HEK293 (cell line): ENCODE data around the gene HAUS6.

Experiments
- CTCF ChIA-PET: fragments of 350-600 bp; formaldehyde crosslinking; extraction: SDS; loops from one replicate; lab custom pipeline; 2021; ENCODE audit warnings: antibody characterized with exemption; lab: Yijun Ruan, JAX
- POLR2A ChIA-PET: fragments of 300-600 bp; formaldehyde crosslinking; extraction: SDS; loops from one replicate; lab custom pipeline; 2020; ENCODE audit warnings: antibody characterized with exemption, inconsistent platforms; lab: Yijun Ruan, JAX
- H3K27ac ChIP-seq: fragments of 200-500 bp; sonication (Bioruptor generic); 2 replicates; pipeline ENCODE4 v1.5.1; 2014; ENCODE audit warnings: low read depth, low read length, control low read depth, inconsistent platforms; ENCODE audit errors: extremely low read depth
- H3K36me3 ChIP-seq, 2 experiments: fragments of 200-500 bp in 1 of 2; sonication (Bioruptor generic) in 1 of 2; 1 replicate in 1 of 2; 2 replicates in 1 of 2; pipeline ENCODE4 v1.5.1; 2014 to 2017; ENCODE audit warnings: inconsistent platforms in 2 of 2, low read length in 2 of 2; ENCODE audit not compliant: control insufficient read depth in 2 of 2, insufficient read depth in 1 of 2
- H3K4me1 ChIP-seq: fragments of 200-500 bp; sonication (Bioruptor generic); 2 replicates; pipeline ENCODE4 v1.5.1; 2014; ENCODE audit warnings: mild to moderate bottlenecking, low read length, inconsistent platforms; ENCODE audit not compliant: control insufficient read depth, insufficient read depth
- H3K4me3 ChIP-seq: 2 replicates; pipeline ENCODE4 v1.5.1; 2011; ENCODE audit warnings: low read depth, mild to moderate bottlenecking, control low read depth, low read length, moderate library complexity
- H3K9me3 ChIP-seq: fragments of 200-500 bp; sonication (Bioruptor generic); 2 replicates; pipeline ENCODE4 v1.5.1; 2014; ENCODE audit warnings: low read depth, low read length, inconsistent platforms; ENCODE audit not compliant: control insufficient read depth, insufficient read depth
- BCL6B ChIP-seq: fragments of 450-650 bp; formaldehyde crosslinking; IDR thresholded peaks from 2 replicates; pipeline ENCODE4 v1.5.1; 2017; ENCODE audit warnings: missing biosample characterization, missing genetic modification characterization
- KLF10 ChIP-seq: fragments of 450-650 bp; IDR thresholded peaks from 2 replicates; pipeline ENCODE4 v1.5.1; 2018; ENCODE audit warnings: missing biosample characterization, mild to moderate bottlenecking, missing genetic modification characterization
- OVOL3 ChIP-seq: fragments of 450-650 bp; formaldehyde crosslinking; IDR thresholded peaks from 2 replicates; pipeline ENCODE4 v1.5.1; 2016; ENCODE audit warnings: missing biosample characterization, missing genetic modification characterization
- PRDM10 ChIP-seq: fragments of 450-650 bp; formaldehyde crosslinking; IDR thresholded peaks from 2 replicates; pipeline ENCODE4 v1.5.1; 2016; ENCODE audit warnings: missing biosample characterization, missing genetic modification characterization
- TRIM28 ChIP-seq: IDR thresholded peaks from 2 replicates; pipeline ENCODE4 v1.6.1; 2011; ENCODE audit warnings: low read length, control low read depth, borderline replicate concordance
- YY1 ChIP-seq: fragments of 450-650 bp; formaldehyde crosslinking; IDR thresholded peaks from 2 replicates; pipeline ENCODE4 v1.5.1; 2018; ENCODE audit warnings: missing biosample characterization, missing genetic modification characterization
- ZBTB20 ChIP-seq: fragments of 450-650 bp; formaldehyde crosslinking; IDR thresholded peaks from 2 replicates; pipeline ENCODE4 v1.5.1; 2016; ENCODE audit warnings: missing biosample characterization, missing genetic modification characterization
- ZBTB21 ChIP-seq: fragments of 450-650 bp; formaldehyde crosslinking; IDR thresholded peaks from 2 replicates; pipeline ENCODE4 v1.5.1; 2017; ENCODE audit warnings: missing biosample characterization, missing genetic modification characterization
- ZNF112 ChIP-seq: fragments of 450-650 bp; formaldehyde crosslinking; IDR thresholded peaks from 2 replicates; pipeline ENCODE4 v1.5.0; 2017; ENCODE audit warnings: missing biosample characterization, missing genetic modification characterization
- ZNF114 ChIP-seq: fragments of 450-650 bp; formaldehyde crosslinking; IDR thresholded peaks from 2 replicates; pipeline ENCODE4 v1.5.0; 2017; ENCODE audit warnings: missing biosample characterization, missing genetic modification characterization
- ZNF138 ChIP-seq: fragments of 450-650 bp; formaldehyde crosslinking; IDR thresholded peaks from 2 replicates; pipeline ENCODE4 v1.5.1; 2016; ENCODE audit warnings: missing biosample characterization, missing genetic modification characterization, borderline replicate concordance
- ZNF169 ChIP-seq: fragments of 450-650 bp; formaldehyde crosslinking; IDR thresholded peaks from 2 replicates; pipeline ENCODE4 v1.5.1; 2016; ENCODE audit warnings: missing biosample characterization, missing genetic modification characterization
- ZNF175 ChIP-seq: fragments of 450-650 bp; formaldehyde crosslinking; IDR thresholded peaks from 2 replicates; pipeline ENCODE4 v1.5.1; 2016; ENCODE audit warnings: missing biosample characterization, missing genetic modification characterization
- ZNF202 ChIP-seq: fragments of 450-650 bp; formaldehyde crosslinking; IDR thresholded peaks from 2 replicates; pipeline ENCODE4 v1.5.1; 2016; ENCODE audit warnings: missing biosample characterization, missing genetic modification characterization, borderline replicate concordance
- ZNF341 ChIP-seq: fragments of 450-650 bp; formaldehyde crosslinking; IDR thresholded peaks from 2 replicates; pipeline ENCODE4; 2016; ENCODE audit warnings: low read depth, missing biosample characterization, missing genetic modification characterization
- ZNF416 ChIP-seq: fragments of 450-650 bp; formaldehyde crosslinking; IDR thresholded peaks from 2 replicates; pipeline ENCODE4 v1.5.1; 2016; ENCODE audit warnings: missing biosample characterization, missing genetic modification characterization
- ZNF488 ChIP-seq: fragments of 450-650 bp; formaldehyde crosslinking; IDR thresholded peaks from 2 replicates; pipeline ENCODE4 v1.5.1; 2016; ENCODE audit warnings: missing biosample characterization, missing genetic modification characterization
- ZNF529 ChIP-seq: fragments of 450-650 bp; formaldehyde crosslinking; IDR thresholded peaks from 2 replicates; pipeline ENCODE4 v1.5.1; 2017; ENCODE audit warnings: missing genetic modification characterization, missing biosample characterization; ENCODE audit not compliant: insufficient replicate concordance
- ZNF624 ChIP-seq: fragments of 450-650 bp; formaldehyde crosslinking; IDR thresholded peaks from 2 replicates; pipeline ENCODE4 v1.5.1; 2017; ENCODE audit warnings: missing biosample characterization, missing genetic modification characterization
- ZNF692 ChIP-seq: fragments of 450-650 bp; formaldehyde crosslinking; IDR thresholded peaks from 2 replicates; pipeline ENCODE4 v1.5.1; 2016; ENCODE audit warnings: missing biosample characterization, missing genetic modification characterization
- ZNF704 ChIP-seq: fragments of 450-650 bp; formaldehyde crosslinking; IDR thresholded peaks from 2 replicates; pipeline ENCODE4 v1.5.1; 2016; ENCODE audit warnings: missing biosample characterization, missing genetic modification characterization
- ZNF76 ChIP-seq: fragments of 450-650 bp; formaldehyde crosslinking; IDR thresholded peaks from 2 replicates; pipeline ENCODE4; 2016; ENCODE audit warnings: low read depth, missing biosample characterization, missing genetic modification characterization, borderline replicate concordance
- ZNF791 ChIP-seq: fragments of 450-650 bp; formaldehyde crosslinking; IDR thresholded peaks from 2 replicates; pipeline ENCODE4 v1.5.1; 2016; ENCODE audit warnings: missing biosample characterization, missing genetic modification characterization
- ZNF830 ChIP-seq: fragments of 450-650 bp; IDR thresholded peaks from 2 replicates; pipeline ENCODE4 v1.5.0; 2018; ENCODE audit warnings: missing biosample characterization, missing genetic modification characterization, low read depth, mild to moderate bottlenecking, moderate library complexity
- ZNF843 ChIP-seq: fragments of 450-650 bp; formaldehyde crosslinking; IDR thresholded peaks from 2 replicates; pipeline ENCODE4 v1.5.1; 2016; ENCODE audit warnings: missing biosample characterization, missing genetic modification characterization

The HAUS6 gene

GRCh38 chr9:19119246-19119645 lies 16.5 kb upstream of the HAUS6 start:
- Histone ChIP-seq H3K27ac (no peak overlapping the region), H3K36me3 (peaks cover 0 to 23% of the 10 kb centered on the region in 2 experiments; a peak in 1 of 3 replicates), H3K4me1 (no peaks in the 10 kb centered on the region), H3K9me3 (no peaks in the 10 kb centered on the region), H3K4me3 (no peak overlapping the region)
- TF ChIP-seq TRIM28: no peak
- no peak for TF ChIP-seq ZNF624
- TF ChIP-seq ZNF341 (tag by site-specific recombination): no peak
- no peak for TF ChIP-seq YY1 (tag by site-specific recombination)
- TF ChIP-seq ZNF202 (tag by site-specific recombination): no peak
- TF ChIP-seq ZNF791 (tag by site-specific recombination): no peak
- TF ChIP-seq KLF10 (tag by site-specific recombination): no peak
- TF ChIP-seq ZNF169 (tag by site-specific recombination): no peak
- no peak for TF ChIP-seq ZNF175 (tag by site-specific recombination)
- TF ChIP-seq ZNF692: no peak
- no peak for TF ChIP-seq ZNF488 (tag by site-specific recombination)
- TF ChIP-seq ZBTB20 (tag by site-specific recombination): no peak
- TF ChIP-seq PRDM10: no peak
- POLR2A ChIA-PET: no interaction called here
- CTCF ChIA-PET: interaction anchor here (0.6 to 1.1 kb wide), 3 partner anchors 16 to 882 kb away, joined by 3 to 4 read pairs (median 4); no protein-coding TSS in a partner anchor

GRCh38 chr9:19117039-19117716 lies 14.5 kb upstream of the HAUS6 start:
- H3K4me1 ChIP-seq: no peaks in the 10 kb centered on the region
- POLR2A ChIA-PET: no interaction called here

More at GRCh38 chr9:19117039-19117716, 14.5 kb upstream of the HAUS6 start:
- Histone ChIP-seq H3K4me3 (no peak overlapping the region), H3K36me3 (peaks cover 0 to 17% of the 10 kb centered on the region in 2 experiments; a peak in 1 of 3 replicates), H3K27ac (no peak overlapping the region)
- TF ChIP-seq OVOL3 (no peak), ZNF704 (tag by site-specific recombination) (no peak), ZNF138 (tag by site-specific recombination) (no peak), ZNF114 (no peak), ZNF529 (tag by site-specific recombination) (no peak), ZNF112 (tag by site-specific recombination) (no peak), ZNF843 (tag by site-specific recombination) (no peak), BCL6B (tag by site-specific recombination) (no peak), ZNF416 (no peak), ZNF76 (tag by site-specific recombination) (no peak), ZNF830 (no peak), ZBTB21 (tag by site-specific recombination) (no peak)
- TF ChIP-seq, all 188 proteins: peak for 0
- CTCF ChIA-PET: interaction anchor here (0.5 to 1.1 kb wide), 2 partner anchors 14 to 68 kb away, joined by 3 to 5 read pairs; partner anchors contain the start of gene RRAGA
- no peaks in the 10 kb centered on the region for H3K9me3 ChIP-seq
